ENCODE results near the gene CLCA1. TPM values are rescaled to one million over a fixed set of nuclear protein-coding genes. Genes with fewer than 3 reads are reported as not detected.

CLCA1 gene
- total and polyA plus RNA-seq, 10 donors = 0.13 TPM; not detected in 9

- DNase-seq = no peak
- Histone ChIP-seq H3K27ac (no peak overlapping the region), H3K4me1 (no peaks in the 10 kb centered on the region), H3K36me3 (no peaks in the 10 kb centered on the region), H3K4me3 (no peak overlapping the region), H3K9me3 (peaks cover 0 to 16% (median 0%) of the 10 kb centered on the region in 8 donors), H3K27me3 (replicated peaks in 1 of 7) (no peaks in the 10 kb centered on the region)
- intact Hi-C loops (cut with DNase I; ENCODE audit: low total_unique reads) = no loop called here
- no peak for TF ChIP-seq POLR2AphosphoS5 (IDR thresholded peaks at IDR 0.05)
- no peak for TF ChIP-seq POLR2A (IDR thresholded peaks at IDR 0.05)
- TF ChIP-seq, protein P1, sequence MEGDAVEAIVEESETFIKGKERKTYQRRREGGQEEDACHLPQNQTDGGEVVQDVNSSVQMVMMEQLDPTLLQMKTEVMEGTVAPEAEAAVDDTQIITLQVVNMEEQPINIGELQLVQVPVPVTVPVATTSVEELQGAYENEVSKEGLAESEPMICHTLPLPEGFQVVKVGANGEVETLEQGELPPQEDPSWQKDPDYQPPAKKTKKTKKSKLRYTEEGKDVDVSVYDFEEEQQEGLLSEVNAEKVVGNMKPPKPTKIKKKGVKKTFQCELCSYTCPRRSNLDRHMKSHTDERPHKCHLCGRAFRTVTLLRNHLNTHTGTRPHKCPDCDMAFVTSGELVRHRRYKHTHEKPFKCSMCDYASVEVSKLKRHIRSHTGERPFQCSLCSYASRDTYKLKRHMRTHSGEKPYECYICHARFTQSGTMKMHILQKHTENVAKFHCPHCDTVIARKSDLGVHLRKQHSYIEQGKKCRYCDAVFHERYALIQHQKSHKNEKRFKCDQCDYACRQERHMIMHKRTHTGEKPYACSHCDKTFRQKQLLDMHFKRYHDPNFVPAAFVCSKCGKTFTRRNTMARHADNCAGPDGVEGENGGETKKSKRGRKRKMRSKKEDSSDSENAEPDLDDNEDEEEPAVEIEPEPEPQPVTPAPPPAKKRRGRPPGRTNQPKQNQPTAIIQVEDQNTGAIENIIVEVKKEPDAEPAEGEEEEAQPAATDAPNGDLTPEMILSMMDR (IDR thresholded peaks at IDR 0.05 in 8 of 11, conservative IDR thresholded peaks at IDR 0.05 in 3 of 11) = no peak
These were observed 80.1 kb downstream of the CLCA1 start for GRCh38 chr1:86548839-86549238.

Other genes starting within 250 kb of the CLCA1 start
- 100 to 1,000 TPM in 1 of 7 donors, 10 to 100 TPM in 6; 57.3 to 132 (median 87.5) TPM for gene ODF2L, start 72.6 kb upstream of the CLCA1 start, total RNA-seq
- 100 to 1,000 TPM in 2 of 3 donors, 10 to 100 TPM in 1; 39.1 to 123 (median 114) TPM for gene ODF2L, start 72.6 kb upstream of the CLCA1 start, polyA plus RNA-seq
- gene CLCA2, start 44.8 kb upstream of the CLCA1 start, total RNA-seq = not detected
- gene CLCA2, start 44.8 kb upstream of the CLCA1 start, polyA plus RNA-seq = under 1 TPM in 2 of 3 donors, not detected in 1; 0.02 to 0.06 TPM
- under 1 TPM in 1 of 7 donors, not detected in 6; 0.10 TPM for gene CLCA4, start 78.2 kb downstream of the CLCA1 start, total RNA-seq
- under 1 TPM; 0.03 to 0.22 (median 0.09) TPM for gene CLCA4, start 78.2 kb downstream of the CLCA1 start, polyA plus RNA-seq
- gene SH3GLB1, start 235.6 kb downstream of the CLCA1 start, total RNA-seq = 100 to 1,000 TPM in 3 of 7 donors, 10 to 100 TPM in 4; 82.7 to 122 (median 88.9) TPM
- 10 to 100 TPM; 20.2 to 35.3 (median 27.3) TPM for gene SH3GLB1, start 235.6 kb downstream of the CLCA1 start, polyA plus RNA-seq

All from spleen (tissue), 11 donors.